ENCODE measurements around the gene CASP3.

- TF ChIP-seq POLR2AphosphoS5 (IDR thresholded peaks at IDR 0.05; ENCODE audit: low read depth, low read length) (no peak), POLR2A (IDR thresholded peaks at IDR 0.05; ENCODE audit: low read depth, low read length) (no peak), TAF1 (IDR thresholded peaks at IDR 0.05; ENCODE audit: low read depth, low read length) (no peak), POU2F2 (IDR thresholded peaks at IDR 0.05; ENCODE audit: low read depth, low read length) (no peak), SPI1 (IDR thresholded peaks at IDR 0.05; ENCODE audit: low read depth, low read length) (no peak)
Observed at GRCh38 chr4:184593461-184593860, 55.8 kb downstream of the CASP3 start.

Data from GM12891 (cell line).